GM18870 (cell line): ENCODE results near the gene SLC6A11.

ENCODE experiments used
- ATAC-seq: cut with Tn5 transposase; IDR thresholded peaks from one replicate; pipeline ENCODE4 v1.9.1; 2021; ENCODE audit warnings: moderate library complexity; ENCODE audit not compliant: unreplicated experiment

Gene SLC6A11

DNA sequence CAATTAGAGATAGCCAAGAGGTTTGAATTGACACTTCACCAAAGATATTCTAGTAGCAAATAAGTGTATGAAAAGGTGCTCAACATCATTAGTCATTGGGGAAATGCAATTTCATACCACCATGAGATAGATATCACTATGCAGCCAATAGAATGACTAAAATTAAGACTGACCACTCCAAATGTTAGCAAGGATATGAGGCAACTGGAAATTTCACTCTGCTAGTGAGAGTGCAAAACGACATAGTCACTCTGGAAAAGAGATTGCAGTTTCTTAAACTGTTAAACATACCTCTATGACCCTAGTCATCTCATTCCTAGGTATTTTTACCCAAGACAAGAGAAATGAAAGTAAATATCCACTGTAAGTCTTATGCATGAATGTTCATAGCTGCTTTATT is 27.6 kb upstream of the SLC6A11 start:
- ATAC-seq = no peak

DNA sequence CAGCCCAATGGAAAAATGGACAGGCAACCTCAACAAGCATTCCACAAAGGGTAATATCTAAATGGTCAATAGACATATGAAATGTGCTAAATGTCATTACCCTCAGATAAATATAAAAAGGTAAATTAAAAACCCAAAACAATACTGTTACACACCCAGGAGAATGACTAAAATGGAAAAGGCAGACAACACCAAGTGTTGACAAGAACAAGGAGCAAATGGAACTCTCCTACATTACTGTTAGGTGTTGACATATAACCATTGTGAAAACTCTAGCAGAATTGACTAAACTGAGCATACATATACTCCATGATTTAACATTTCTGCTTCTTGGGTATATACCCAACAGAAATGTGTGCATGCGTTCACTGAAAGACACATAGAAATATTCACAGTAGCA is 25.3 kb upstream of the SLC6A11 start:
- no peak for ATAC-seq

DNA sequence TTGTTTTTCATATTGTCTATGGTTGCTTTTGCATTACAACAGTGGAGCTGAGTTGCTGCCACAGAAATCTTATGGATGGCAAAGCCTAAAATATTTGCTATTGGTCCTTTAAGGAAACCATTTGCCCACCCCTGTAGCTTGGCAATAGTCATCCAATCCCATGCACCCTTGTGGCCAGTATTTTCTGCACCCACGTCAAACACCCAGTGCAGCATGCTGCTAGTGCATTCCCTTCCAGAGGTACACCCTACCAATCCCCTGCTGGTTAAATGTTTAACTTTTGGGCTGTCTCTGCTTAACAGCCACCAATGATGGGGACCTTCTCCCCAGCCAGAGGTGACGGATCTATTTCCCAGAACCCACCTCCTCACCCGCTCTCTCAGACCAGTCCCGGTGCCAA is 23.8 kb upstream of the SLC6A11 start:
- ATAC-seq = no peak

DNA sequence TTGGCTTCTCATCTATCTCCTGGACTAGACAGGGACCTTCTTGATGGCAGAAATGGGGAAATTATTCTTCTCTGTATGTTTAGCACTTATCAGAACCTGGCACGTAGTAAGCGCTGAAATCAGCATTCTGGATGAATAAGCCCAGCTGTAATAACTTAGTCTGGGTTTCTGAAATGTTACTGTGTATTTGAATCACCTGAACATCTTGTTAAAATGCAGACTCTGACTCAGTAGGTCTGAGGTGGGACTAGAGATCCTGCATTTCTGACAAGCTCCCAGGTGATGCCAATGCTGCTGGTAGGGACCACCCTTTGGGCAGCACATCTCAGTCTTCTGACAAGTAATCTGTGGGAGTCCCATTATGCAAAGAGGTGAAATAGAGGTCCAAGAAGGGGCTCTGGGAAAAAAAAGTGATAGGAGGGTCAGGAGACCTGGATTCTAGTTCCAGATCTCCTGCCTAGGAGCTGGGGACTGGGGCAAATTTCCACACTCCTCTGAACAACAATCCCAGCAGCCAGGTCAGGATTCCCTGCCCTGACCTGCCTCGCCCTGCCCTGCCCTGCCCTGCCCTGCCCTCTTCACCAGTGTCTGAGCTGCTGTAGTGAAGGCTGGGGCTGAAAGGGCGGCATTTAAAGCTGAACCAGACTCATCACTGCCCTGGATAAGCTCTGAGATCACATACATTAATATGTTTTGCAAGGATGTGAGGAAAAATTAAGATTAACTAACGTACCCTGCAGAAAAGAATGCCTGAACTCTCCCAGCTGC is 17.2 kb upstream of the SLC6A11 start:
- ATAC-seq = no peak

DNA sequence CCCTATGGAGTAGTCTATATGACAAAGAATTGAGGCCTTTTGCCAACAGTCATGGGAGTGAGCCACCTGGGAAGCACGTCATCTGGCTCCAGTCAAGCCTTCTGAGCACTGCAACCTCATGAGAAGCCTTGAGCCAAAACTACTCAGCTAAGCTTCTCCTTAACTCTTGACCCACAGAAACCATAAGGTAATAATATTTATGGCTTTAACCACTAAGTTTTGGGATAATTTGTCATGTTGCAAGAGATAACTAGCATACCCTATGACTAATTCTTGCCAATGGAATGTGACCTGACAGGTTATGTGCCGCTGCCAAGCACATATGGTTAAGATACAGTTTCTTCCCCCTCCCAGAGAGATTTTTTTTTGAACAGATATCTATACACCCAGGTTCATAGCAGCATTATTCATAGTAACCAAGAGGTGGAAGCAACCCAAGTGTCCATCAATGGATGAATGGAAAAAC is 11.8 kb upstream of the SLC6A11 start:
- ATAC-seq = no peak

DNA sequence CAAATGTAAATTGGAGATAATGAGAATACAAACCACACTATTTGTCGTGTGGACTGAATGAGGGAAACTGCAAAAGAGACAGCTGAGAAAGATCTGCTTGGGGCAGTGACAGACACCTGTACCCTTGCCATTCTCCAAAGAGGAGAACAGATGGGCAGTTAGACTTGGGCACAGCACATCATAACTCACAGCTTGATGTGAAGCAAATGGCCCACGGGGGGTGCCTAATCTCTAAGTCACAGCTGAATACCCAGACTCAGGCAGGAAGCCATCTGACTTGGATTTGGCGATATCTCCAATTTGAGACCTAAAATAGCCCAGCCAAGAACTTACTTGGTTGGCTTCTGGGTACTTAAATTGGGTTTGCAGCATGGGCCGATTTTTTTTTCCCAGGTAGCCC is 10.0 kb upstream of the SLC6A11 start:
- ATAC-seq = no peak

DNA sequence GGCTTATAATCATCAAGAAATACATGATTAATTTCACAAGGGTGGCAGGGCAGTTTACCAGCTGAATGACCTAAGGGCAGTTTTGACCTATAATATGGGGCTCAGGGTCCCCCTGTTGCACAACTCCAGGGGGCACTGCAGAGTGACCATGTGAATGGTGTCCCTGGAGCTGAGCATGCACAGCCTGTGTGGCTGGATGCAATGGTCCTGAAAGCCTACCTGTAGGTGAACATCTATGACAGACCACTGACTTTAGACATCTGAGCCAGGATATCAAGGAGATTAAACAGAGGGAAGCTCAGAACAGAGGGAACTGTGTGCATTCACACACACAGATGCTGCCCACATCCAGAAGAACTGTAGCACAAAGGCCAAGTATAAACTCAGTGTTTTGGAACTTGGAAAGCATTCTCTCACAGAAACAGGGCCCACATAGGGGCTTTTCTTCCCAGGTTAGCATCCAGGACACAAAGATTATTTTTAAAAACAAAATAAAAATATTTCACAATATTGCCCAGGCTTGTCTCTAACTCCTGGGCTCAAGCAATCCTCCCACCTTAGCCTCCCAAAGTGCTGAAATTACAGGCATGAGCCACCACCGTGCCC is 7.8 kb upstream of the SLC6A11 start:
- ATAC-seq = no peak

DNA sequence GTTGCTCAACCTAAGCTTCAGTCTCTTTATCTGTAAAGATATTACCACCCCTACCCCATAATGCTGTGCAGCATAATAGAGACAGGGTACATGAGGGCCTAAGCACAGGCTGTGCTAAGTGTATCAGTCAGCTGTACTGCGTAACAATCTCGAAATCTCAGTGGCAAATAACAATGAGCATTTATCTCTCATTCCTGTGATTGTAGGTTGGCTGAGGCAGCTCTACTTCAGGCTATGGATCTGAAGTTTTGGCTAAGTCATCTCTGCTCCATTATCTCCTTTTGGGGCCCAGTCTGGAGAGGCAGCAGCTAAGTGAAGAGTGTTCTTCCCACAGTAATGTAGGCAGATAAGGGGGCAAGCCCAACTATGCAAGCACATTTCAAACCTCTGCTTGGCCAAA is 7.1 kb upstream of the SLC6A11 start:
- no peak for ATAC-seq

DNA sequence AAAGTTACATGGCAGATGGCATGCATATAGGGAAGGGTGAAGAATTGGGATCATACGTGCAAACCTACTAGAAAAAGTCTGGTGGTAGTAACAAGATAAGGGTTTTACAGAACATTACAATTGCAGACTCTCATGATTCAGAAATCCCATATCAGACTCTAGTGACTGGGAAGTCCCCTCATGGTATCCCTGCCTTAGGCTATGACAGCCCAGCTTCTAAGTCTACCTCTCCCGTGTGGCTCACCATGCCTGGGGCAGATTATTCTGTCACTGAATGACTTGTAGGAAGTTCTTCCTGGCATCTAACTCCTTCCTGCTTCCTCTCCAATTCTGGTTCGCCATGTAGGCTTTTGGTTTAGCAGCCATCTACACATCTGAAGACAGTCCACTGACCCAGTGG is 5.7 kb upstream of the SLC6A11 start:
- no peak for ATAC-seq

DNA sequence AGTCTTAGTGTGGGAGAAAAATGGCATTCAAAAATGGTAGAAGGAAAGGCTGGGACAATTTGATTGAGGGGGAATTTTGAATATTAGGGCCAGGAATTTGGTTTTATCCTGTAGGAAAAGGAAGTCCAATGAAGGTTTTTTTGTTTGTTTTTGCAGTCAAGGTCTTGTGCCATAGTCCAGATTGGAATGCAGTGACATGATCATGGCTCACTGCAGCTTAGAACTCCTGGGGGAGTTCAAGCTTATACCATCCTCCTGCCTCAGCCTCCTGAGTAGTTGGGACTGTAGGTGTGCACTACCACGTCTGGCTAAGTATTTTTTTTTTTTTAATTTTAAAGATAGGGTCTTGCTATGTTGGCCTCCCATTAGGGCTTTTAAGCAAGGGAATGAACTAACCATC is 2.6 kb upstream of the SLC6A11 start:
- no peak for ATAC-seq

DNA sequence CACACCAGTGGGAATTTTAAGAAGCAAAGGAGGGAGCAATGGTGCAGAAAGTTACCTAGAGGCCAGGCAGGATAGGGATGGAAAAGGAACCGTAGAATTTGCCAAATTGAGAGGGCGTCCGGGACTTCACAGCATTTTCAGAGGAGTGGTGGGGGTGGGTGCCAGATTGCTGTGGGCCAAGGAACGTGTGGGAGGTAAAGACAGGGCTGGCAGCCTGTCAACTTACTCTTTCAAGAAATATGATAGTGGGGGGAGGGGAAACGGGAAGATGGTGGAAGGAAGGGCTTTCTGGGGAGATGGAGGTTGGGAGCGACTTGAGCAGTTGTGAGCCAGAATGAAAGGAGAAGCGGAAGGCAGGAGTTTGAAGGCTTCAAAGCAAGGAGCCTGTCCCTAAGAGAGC is 1.4 kb upstream of the SLC6A11 start:
- ATAC-seq = no peak

DNA sequence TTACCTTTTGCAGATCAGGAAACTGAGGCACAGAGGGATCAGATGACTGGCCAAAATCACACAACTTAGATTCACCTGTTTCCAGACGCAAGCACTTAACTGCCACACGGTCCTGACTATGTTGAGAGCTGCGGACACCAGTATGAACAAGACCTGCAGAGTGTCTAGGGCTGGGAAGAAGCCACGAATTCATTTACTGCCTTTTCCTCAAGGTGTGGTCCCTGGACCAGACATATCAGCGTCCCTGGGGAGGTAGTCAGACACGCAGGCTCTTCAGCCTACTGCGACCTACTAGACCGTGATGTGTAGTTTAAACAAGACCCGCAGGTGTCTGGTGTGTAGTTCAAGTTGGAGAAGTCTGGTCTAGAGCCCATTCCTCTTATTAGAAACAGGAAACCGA is 541 bp upstream of the SLC6A11 start:
- no peak for ATAC-seq

DNA sequence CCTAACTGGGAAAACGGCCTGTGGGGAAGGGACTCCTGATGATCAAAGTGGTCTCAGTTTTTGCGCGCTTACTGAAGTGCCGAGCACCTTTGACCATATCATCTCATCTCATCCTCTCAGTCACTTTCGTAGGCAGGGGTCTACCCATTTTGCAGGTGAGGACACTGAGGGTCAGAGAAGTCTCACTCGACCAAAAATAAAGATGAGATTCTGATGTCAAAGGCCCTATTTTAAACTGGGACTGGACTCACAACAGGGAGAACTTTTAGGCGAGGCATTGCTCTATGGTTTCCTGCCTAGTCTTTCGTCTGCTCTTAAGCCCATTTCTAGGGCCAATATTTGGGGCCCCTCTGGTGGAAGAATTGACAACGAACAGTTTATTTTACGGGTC is 830 bp downstream of the SLC6A11 start:
- ATAC-seq = no peak

DNA sequence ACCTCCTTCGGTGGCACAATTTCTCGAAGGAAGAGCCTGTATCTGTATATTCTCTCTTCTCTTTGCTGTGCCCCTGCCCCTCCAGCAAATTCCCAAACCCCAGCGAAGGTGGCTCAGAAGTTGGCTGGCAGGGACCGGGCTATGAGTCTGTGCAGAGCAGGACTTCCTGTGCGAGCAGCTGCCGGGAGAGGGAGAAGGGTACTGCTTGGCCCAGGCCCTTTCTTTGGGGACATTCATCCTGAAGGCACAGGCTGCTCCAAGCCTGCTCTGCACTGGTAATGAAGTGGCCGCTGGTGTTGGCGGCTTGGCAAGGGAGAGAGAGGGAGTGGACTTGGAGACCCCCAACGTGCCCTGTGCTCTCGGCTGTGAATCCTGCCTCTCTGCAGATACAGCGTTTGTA is 1.5 kb downstream of the SLC6A11 start:
- ATAC-seq = no peak

DNA sequence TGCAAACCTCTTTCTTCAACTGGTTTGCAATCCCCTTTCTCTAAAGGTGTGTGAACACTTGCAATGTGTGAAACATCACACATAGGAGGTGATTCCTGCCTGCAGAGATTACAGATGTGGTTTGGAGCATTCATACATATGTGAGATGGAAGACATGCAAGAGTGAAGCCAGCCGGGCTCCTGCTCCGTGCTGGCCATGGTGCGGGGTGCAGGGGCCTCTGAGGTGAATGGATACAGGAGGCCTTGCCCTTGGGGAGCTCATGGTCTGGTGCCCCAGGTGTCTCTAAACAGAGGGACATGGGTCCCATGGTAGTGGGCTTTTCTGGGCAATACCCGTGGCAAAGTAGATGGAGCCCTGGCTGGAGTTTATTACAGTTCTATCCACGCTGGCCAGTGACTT is 6.0 kb downstream of the SLC6A11 start:
- ATAC-seq = no peak

DNA sequence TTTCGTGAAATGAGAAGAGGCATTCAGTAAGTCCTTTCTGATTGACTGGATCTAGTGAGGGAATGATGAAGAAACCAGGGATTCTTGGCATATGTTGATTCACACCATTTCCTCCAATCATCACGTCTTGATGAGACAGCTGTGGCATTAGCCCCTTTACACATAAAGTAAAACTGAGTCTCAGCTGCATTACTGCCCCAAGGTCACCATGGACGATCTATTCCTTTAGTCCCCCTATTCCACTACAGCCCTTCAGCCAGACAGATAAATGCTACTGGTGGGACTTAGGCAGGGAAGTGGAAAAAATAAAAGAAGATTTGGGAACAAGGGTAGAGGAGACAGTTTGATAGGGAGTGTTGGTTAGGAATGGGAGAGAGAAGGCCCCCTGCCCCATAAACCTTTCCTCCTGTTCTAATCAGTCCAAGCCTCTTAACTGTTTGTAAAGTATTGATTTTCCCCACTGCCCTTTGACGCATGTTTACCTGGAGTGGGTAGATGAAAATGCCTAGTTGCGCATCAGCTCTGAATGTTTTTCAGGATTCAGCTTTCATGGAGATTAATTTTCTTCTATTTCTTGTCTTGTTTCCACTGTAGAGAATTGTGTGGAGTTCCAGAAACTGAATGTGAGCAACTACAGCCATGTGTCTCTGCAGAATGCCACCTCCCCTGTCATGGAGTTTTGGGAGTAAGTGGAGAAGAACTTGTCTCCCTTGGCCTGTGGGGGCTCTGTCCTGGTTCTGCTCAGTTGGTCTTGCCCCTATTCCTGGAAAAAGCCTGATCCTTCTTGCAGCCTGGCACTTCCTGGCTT is 6.9 kb downstream of the SLC6A11 start:
- no peak for ATAC-seq

DNA sequence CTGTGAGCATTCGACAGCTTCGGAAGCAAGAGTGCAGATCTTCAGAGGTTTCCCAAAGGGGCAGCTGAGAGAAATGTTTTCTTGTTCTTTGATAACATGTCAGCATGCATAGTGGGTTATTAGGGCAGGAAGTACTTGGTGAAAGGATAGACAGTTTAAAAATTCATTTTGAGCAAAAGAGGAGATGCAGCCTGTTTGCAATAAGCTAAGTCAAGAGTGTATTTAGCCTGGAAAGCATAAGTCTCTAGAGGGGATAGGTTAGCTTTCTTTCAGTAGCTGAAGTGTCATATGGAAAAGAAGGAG is 7.4 kb downstream of the SLC6A11 start:
- ATAC-seq = no peak

DNA sequence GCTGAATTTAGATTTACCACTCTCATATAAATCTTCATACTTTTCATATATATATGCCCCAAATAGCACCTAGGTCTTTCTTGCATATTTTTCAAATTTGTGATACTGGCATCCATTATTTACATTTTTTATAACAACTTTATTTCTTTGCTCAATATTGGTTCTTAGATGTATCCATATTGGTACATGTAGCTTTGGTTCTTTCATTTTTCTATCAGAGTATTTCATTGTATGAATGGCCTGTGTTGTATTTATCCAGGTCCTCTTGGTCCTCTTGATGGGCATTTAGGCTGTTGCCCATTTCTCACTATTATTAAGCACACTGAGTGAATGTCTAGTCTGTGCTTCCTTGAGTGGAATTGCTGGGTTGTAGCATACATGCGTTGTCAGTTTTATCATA is 8.4 kb downstream of the SLC6A11 start:
- no peak for ATAC-seq

DNA sequence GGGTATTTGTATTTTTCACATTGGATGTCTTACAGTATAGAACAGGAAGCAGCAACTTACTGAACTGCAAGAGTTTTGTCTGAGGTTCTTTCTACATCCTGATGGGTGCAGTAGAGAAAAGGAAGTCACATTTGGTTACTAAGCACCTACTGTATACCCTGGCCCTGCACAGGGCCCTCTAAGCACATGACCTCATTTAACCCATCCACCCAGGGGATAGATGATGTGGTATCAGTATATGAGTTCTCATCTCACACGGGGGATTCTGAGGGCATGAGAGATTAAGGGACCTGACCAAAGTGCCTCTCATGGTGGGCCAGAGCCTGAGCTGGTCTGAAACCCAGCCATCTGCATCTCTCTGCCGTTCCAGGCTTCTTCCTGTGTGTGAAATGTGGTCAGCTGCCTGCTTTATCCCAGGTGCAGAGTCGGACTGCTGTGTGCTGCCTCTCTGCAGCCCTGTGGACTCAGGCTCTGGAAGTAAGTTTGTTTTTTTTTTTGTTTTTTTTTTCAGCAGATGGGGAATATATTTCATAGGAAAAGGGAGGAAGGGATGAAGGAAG is 17.9 kb downstream of the SLC6A11 start:
- no peak for ATAC-seq

DNA sequence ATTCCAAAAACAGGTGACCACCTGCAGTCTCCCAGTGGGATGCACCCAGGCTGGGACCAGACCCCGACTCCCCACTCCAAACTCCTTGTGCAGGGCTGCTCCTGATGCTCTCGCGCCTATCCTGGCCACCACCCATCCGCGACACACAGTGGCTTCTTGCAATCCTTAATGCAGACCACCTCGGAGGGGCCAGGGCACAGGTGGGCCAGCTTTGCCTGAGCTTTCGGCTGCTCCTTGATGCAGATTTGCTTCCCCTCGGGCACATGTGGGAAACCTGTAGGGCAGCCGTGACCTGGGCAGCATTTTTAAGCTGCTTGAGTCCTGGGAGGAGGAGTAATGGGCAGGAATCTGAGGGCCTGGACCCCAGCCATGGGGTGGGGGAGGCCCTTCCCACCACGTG is 18.9 kb downstream of the SLC6A11 start:
- no peak for ATAC-seq

DNA sequence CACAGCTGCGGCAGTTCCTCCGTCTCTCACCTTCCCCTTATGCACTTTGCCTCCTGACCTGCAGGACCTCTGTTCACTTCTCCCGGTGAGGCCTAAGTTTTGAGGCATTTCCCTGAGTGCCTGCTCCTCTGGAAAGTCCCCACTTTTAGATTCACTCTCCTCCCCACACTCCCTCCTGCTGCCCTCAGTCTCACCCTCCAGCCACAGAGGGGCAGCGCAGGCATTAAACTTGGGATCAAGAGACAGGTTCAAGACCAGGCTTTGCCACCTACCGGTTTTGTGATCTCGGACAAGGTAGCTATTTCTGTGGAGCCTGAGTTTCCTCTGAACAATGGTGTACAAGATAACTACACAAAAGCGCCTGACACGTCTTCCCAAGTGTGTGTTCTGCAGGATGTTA is 19.4 kb downstream of the SLC6A11 start:
- ATAC-seq = no peak

DNA sequence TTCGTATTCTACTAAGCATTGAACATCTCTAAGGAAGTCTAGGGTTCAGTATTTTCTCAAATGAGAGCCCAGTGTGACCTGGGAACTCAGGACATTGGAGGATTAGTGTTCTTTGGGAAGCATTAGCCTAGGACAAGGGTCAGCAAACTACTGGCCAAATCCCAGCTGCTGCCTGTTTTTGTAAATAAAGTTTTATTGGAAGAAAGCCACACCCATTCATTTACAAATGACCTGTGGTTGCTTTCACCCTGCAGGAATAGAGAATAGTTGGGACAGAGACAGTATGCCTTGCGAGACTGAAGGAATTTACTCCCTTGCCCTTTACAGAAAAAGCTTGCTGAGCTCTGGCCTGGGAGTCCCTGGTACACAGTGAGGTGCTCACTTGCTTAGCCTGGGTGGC is 20.6 kb downstream of the SLC6A11 start:
- ATAC-seq = no peak
